ENCODE results near the gene ZNF691.
"Not testable (repeated sequence)": the region's sequence is repeated elsewhere in the genome, so short reads cannot be mapped to it uniquely, and the experiment has no call there.

The ZNF691 gene

DNA sequence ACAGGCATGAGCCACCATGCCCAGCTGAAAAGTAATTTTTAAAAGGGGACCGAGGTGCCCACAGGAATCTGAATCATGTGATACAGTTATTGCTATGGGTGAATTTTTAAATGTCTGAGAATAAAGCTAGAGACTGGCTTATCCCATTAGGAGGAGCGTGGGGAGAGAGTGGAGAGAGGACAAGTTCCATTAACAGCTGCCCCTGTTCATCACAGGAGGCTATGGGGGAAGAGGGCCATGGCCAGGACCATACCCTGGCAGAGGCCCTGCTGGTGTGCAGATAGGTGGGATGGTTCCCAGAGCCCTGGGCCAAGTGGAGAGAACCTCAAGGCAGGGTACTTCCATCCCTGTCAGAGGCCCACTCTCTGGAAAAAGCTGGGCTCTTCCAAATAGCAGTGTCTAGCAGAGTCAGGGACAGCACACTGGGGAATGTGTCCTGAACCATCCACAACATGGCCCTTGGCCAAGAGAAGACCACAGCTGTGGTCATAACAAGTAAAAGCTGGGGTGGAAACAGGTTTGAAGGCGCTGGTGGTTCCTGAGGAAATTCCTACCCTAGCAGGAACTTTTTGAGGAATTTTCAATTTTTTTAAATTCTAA lies 13.7 kb upstream of the ZNF691 start:
- no peak for DNase-seq

- no peak for DNase-seq
Observed at GRCh38 chr1:42833981-42834380, 12.4 kb upstream of the ZNF691 start.

GRCh38 chr1:42834803-42835202 lies 11.6 kb upstream of the ZNF691 start:
- no peak for DNase-seq

DNA sequence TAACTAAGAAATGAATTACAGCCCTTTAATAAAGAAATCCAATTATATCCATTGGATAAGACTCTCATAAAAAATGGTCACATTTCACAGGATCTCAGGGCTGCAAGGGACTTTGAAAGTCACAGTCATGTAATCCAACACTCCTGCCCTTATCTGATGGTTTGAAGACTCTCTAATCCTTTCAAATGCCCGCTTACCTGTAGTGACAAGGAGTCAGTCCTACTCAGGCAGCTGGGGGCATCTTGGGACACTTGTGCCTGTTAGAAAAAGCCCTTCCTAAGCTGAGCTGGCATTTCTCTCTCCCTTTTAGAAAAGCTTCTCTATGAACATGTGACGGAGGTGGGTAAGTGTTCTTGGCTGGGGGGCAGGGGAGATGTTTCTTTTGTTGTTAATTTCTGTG lies 11.0 kb upstream of the ZNF691 start:
- DNase-seq, result no peak

DNA sequence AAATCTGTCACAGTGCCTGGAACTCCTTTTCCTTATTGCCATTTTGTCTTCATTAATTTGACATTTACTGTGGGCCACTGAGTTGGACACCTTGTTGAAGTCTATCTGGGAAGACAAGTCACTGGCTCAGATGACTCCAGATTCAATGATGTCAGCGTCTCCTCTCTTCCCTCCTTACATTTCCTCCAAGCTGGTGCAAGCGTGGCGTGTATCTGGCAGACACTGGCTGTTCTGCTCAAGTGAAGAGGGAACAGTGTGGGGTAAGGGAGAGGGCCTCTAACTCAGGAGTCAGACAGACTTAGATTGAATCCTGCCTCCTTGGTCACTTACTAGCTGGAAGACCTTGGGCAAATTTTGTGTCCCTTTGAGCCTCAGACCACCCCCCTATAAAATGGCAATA lies 8.7 kb upstream of the ZNF691 start:
- peak; percentile 32 to 39 for DNase-seq

DNA sequence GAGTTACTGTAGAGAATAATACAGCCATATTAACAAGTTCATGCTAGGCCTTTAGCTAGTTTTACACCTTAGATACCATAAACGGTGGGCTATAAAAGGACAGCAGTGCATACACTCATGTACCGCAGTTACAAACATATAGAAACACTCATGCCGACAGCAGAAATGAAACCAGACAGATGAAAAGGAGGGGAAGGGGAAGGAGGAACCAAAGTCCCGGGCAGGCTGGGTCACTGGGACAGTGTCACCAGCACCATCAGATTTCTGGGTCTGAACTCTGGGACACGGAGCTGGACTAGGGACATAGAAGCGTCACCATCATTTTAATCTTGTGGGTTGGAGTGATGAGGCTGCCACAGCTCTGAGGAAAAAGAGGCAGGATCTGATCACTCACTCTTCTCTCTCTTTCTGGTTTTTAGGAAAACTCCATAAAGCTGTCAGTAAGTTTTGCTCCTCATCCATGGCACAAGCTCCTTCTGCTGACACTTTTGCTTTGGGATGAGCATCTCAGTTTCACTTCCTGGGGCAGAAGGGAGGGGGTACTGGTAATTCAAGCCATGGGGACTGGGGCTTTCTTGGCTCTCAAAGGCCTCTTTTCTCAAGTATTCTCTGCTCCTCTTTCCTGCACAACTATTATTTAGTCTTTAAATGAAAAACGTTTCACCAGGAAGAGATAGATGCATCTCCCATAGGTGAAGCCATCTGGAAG lies 7.8 kb upstream of the ZNF691 start:
- DNase-seq, result peak in 1 of 2 donors; percentile 54

DNA sequence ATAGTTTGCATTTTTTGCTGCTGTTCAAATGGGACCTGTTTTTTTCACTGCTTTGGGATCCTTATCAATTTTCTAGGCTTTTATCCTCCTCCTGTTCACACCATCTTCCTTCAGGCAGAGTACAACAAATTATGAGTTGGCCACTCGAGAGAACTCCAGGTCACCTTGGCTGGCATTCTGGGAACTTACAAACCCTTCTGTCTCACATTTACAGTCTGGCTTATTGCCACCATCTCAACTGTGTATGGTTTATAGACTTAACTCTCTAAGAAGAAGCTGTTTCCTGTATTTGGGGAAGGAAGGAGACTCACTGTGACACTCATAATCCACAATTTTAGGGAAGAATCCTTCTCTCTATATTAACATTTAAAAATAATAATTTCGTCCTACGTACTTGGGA lies 5.4 kb upstream of the ZNF691 start:
- DNase-seq, result no peak

DNA sequence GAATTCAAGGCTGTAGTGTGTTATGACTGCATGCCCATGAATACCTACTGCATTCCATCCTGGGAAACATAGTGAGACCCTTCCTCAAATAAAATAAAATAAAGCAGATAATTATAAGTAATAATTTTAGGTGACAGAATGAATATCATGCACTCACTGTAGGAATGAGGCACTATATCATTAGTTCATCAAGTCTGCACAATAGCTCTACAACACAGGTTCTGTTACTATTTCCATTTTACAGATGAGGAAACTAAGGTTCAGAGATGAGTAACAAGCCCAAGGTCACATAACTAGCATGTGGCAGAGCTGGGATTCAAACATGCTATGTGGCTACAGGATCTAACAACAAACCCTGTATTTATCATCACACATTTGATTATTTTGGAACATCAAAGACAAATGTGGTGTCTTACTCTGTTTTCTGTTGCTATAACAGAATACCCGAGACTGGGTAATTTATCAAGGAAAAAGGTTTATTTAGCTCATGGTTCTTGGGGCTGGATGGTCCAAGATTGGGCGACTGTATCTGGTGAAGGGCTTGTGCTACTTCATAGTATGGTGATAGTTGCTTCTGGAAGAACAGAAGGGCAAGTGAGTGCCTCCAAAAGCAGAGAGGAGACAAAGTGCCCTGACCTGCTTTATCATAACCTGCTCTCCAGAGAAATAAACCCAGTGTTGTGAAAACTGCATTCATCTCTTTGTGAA lies 4.8 kb upstream of the ZNF691 start:
- no peak for DNase-seq

GRCh38 chr1:42844592-42845140 lies 1.7 kb upstream of the ZNF691 start:
- DNase-seq, result peak; percentile 63 to 87

GRCh38 chr1:42845193-42845592 lies 1.2 kb upstream of the ZNF691 start:
- no peak for DNase-seq

DNA sequence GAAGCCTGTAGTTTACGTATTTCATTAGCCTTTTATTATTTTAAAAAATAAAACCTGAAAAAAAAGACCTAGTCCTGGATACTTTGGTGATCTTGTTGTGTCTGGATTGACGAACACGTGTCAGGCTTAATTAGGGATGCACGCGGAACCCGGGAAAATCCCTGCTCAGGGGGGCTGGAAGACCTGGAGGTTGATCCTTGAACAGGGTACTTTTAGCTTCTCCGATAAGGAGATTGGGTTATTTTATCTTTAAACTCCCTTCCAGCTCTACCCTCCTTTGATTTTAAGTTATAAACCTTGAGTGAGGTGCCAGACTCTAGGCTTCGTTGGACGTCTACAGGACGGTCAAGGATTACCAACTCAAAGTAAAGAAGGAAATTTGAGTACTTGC lies 552 bp upstream of the ZNF691 start:
- DNase-seq, result peak in 1 of 2 donors; percentile 17

GRCh38 chr1:42847111-42847595 lies 740 bp downstream of the ZNF691 start:
- no peak for DNase-seq

DNA sequence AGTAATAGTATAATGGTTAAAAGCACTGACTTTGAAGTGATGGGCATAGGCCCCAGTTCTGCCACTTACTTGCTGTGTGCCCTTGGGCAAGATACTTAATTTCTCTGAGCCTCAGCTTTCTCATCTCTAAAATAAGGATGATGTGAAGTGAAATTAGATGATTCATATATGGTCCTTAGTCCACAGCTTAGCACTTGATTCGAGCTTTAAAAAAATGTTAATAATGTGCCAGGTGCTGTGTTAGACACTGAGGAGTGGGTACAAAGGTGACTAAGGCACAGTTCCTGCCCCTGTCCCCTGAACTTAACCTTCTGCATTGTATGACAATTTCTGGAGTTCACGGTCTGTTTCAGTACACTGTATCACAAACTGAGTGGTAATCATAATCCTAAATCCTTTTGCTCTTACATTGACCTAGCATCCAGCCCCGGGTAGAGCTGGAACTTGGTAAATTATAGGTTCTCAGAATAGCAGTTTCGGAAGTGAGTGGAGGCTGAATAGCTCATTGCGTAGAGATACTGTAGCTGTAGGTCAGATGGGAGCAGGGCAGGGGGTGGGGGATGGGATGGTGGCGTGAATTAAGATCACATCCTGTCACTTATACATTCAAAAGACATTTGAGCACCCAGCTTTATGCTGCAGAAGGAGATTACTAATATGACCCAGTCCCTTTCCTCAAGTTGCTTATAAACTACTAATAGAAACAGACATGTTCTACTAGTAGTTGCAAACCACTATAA lies 1.5 kb downstream of the ZNF691 start:
- no peak for DNase-seq

DNA sequence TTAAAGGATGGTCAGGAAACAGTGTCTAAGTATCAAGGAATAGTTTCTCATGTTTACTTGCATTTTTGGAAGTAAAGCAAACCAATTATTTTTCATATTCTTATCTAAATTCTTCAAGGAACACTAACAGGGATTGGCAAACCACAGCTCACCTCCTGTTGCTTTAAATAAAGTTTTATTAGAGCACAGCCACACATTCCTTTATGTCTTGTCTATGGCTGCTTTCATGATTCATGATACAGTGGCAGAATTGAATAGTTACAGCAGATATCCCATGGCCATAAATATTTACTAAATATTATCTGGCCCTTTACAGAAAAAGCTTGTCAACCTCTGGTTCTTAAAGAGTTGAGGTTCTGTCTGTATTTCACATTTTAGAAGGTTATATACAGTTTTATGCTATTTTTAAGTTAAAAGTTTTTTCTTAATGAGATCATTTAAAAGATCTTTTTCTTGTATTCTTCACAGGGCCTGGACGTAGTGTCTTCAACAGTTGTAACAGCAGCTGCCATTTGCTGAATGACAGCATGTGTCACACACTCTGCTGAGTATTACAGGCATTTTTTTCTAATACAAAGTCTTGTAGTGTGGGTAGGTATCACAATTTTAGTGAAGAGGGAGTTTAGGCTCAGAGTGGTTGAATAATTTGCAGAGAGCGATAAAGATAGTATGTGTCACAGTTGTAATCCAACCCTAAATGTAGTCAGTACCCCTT lies 2.6 kb downstream of the ZNF691 start:
- DNase-seq, result no peak

GRCh38 chr1:42849944-42850343 lies 3.5 kb downstream of the ZNF691 start:
- DNase-seq, result no peak

GRCh38 chr1:42851420-42851819 lies 5.0 kb downstream of the ZNF691 start:
- DNase-seq, result no peak

GRCh38 chr1:42851960-42852607 lies 5.7 kb downstream of the ZNF691 start:
- DNase-seq, result no peak

DNA sequence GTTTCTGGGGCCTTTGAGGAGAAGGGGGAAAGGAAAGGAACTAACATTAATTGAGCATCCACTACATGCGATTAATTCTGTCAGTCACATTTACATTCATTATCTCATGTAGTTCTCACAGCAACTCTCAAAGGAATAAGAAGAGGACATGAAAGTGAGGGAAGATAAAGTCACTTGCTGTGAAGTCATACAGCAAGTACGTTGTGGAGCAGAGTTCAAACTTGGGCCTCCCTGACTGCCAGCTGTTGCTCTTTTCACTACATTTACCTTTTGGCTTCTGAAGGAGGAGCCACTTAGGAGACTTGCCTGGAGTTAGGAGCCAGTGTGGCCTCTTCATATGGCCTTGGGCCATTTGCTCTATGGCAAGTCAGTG lies 6.2 kb downstream of the ZNF691 start:
- DNase-seq, result no peak

DNA sequence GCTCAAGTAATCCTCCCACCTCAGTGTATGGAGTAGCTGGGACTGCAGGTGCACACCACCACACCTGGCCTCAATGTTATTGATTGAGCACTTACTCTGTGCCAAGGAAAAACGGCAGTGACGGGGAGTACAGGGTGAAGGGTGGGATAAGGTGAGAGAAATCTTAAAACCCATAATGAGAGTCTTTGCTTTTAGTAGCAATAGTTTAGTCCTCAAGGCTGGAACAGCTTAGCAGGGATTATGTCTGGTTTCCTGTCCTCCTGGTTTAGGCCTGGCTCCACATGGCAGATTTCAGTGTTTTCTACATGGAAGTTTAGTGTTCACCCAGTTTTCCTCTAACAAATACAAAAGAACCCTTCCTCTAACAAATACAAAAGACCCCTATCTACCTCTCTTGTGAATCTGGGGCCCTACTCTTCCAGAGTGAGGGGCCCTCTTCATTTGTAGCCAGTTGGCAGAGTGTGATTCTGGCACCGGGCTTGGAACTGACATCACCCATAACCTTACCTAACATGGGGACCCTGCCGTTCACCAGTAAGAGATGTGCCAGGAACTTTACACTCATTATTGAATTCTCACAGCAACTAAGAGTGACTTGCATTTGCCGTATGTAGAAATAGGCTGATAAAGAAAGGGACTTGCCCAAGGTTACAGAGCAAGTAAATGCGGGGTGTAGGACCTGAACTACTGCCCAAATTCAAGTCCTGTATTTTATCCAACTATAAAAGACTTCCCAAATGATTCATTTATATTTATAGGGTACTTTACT lies 6.9 kb downstream of the ZNF691 start:
- no peak for DNase-seq

DNA sequence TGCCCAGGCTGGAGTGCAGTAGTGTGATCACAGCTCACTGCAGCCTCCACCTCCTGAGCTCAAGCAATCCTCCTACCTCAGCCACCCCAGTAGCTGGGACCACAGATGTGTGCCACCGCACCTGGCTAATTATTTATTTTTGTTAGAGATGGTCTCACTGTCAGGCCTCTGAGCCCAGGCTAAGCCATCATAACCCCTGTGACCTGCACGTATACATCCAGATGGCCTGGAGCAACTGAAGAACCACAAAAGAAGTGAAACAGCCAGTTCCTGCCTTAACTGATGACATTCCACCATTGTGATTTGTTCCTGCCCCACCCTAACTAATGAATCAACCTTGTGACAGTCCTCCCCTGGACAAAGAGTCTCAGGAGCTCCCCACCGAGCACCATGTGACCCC lies 10.1 kb downstream of the ZNF691 start:
- DNase-seq, result not testable (repeated sequence)

GRCh38 chr1:42859366-42859765 lies 13.0 kb downstream of the ZNF691 start:
- DNase-seq, result not testable (repeated sequence)

Data from inflammatory macrophage treated with lipopolysaccharide for 1 hour (primary cell).